ENCODE data around the gene ZNF292.

ZNF292 gene

DNA sequence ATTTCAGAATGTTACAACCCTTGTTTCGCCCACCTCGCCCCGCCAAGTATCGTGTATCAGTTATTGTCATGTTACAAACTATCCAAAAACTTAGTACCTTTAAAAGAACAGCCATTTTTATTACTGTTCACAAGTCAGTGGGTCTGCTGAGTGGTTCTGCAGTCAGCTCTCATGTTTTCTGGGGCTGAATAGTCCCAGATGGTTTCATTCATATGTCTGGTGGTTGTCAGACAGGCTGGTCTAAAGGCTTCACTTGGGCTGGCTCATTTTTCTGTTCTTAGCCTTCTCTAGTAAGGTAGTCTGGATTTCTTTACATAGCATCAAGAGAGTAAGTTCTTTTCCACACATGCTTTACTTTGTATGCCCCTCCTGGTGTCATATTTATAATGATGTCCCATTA lies 8.6 kb downstream of the ZNF292 start:
- H3K9ac ChIP-seq (ENCODE audit: low read length): no peak overlapping the region
- H3K36me3 ChIP-seq (ENCODE audit: control insufficient read depth, low read depth, low read length): no peaks in the 10 kb centered on the region
- no peak overlapping the region for H3K27ac ChIP-seq (ENCODE audit: low read length)
- H3K4me3 ChIP-seq (ENCODE audit: low read length): no peak overlapping the region
- no peaks in the 10 kb centered on the region for H3K27me3 ChIP-seq (ENCODE audit: control insufficient read depth, insufficient read depth, low read length)
- H3K4me1 ChIP-seq (ENCODE audit: control insufficient read depth, low read depth, low read length): peaks cover 21% of the 10 kb centered on the region
- H3K9me3 ChIP-seq (ENCODE audit: control insufficient read depth, low read depth, low read length): no peaks in the 10 kb centered on the region

DNA sequence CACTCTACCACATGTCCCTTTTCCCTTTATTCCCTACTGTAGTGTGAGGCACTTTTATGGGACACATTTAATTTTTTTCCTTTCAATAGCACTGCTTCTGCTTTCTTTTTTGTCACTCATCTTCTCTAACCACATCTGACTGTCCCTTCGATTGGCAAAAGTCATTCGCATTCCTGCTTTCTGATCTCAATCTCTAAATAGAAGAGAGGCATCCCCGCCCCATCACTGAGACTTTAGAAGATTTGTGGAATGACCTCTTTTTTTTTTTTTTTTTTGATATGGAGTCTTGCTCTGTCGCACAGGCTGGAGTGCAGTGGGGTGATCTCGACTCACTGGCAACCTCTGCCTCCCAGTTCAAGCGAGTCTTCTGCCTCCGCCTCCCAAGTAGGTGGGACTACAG lies 9.1 kb downstream of the ZNF292 start:
- H3K9me3 ChIP-seq (ENCODE audit: control insufficient read depth, low read depth, low read length): no peaks in the 10 kb centered on the region
- peaks cover 22% of the 10 kb centered on the region for H3K4me1 ChIP-seq (ENCODE audit: control insufficient read depth, low read depth, low read length)
- H3K27ac ChIP-seq (ENCODE audit: low read length): no peak overlapping the region
- H3K4me3 ChIP-seq (ENCODE audit: low read length): no peak overlapping the region
- no peaks in the 10 kb centered on the region for H3K27me3 ChIP-seq (ENCODE audit: control insufficient read depth, insufficient read depth, low read length)
- no peak overlapping the region for H3K9ac ChIP-seq (ENCODE audit: low read length)
- H3K36me3 ChIP-seq (ENCODE audit: control insufficient read depth, low read depth, low read length): no peaks in the 10 kb centered on the region

- H3K9ac ChIP-seq (ENCODE audit: low read length): no peak overlapping the region
- peaks cover 26% of the 10 kb centered on the region for H3K4me1 ChIP-seq (ENCODE audit: control insufficient read depth, low read depth, low read length)
- no peak overlapping the region for H3K27ac ChIP-seq (ENCODE audit: low read length)
- no peaks in the 10 kb centered on the region for H3K36me3 ChIP-seq (ENCODE audit: control insufficient read depth, low read depth, low read length)
- no peaks in the 10 kb centered on the region for H3K27me3 ChIP-seq (ENCODE audit: control insufficient read depth, insufficient read depth, low read length)
- no peaks in the 10 kb centered on the region for H3K9me3 ChIP-seq (ENCODE audit: control insufficient read depth, low read depth, low read length)
- H3K4me3 ChIP-seq (ENCODE audit: low read length): no peak overlapping the region
Measured at GRCh38 chr6:87165185-87165584, 9.8 kb downstream of the ZNF292 start.

DNA sequence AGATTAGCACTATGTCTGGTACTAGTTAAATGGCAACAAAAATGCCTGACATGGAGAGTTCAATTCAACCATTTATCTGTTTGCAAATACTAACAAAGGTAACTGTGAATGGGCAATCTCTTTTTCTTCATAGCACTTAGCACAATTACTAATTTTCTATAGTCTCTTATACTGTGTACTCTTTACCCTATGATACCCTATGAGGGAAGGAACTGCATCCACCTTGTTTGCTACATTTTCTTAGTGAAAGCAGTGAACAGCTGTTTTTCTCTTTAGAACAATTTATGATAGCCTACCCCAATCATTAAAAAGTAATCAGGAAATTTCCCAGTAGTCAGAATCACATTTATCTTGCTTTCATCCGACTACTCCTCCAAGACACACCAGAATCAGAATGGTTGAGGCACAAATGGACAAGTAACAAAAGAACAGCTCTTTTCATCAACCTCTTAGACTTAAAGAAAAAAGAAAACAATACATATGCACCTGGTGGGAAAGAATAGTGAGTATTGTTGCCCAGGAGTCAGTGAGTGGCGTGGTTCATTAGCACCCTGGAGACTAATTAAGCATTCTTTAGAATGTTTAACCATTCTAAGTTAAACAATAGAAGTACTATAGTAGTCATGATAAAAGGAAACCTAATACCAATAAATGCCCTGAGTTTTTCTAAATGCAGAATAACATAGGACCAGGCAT lies 16.7 kb downstream of the ZNF292 start:
- no peak overlapping the region for H3K9ac ChIP-seq (ENCODE audit: low read length)
- H3K27ac ChIP-seq (ENCODE audit: low read length): peak overlapping the region; percentile 22
- H3K27me3 ChIP-seq (ENCODE audit: control insufficient read depth, insufficient read depth, low read length): no peaks in the 10 kb centered on the region
- peak overlapping the region; percentile 5 for H3K4me3 ChIP-seq (ENCODE audit: low read length)
- H3K4me1 ChIP-seq (ENCODE audit: control insufficient read depth, low read depth, low read length): peaks cover 51% of the 10 kb centered on the region
- no peaks in the 10 kb centered on the region for H3K9me3 ChIP-seq (ENCODE audit: control insufficient read depth, low read depth, low read length)
- H3K36me3 ChIP-seq (ENCODE audit: control insufficient read depth, low read depth, low read length): no peaks in the 10 kb centered on the region

DNA sequence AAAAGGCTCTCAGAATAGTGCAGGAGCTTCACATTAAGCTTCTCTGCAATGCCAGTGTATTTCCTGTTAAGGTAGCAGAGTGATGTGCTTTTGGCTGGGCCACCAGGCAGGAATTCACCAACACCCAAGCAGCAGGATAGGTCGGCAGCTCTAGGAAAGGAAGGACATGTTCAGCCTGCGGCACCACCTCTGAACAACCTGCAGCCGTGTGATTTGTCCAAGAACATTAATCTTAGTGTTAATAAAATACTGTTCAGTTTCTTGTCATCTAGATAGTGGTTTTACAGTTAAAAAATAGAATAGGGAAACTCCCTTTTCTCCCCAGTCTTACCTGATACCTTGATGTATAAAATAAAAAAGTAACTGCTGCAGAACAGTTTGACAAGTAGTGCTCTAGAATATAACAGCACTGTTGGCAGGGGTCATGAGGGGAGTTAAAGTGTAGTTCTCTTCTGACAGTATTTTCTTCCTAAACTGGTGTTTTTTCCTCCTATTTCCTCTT lies 18.8 kb downstream of the ZNF292 start:
- Histone ChIP-seq H3K27me3 (ENCODE audit: control insufficient read depth, insufficient read depth, low read length) (no peaks in the 10 kb centered on the region), H3K4me3 (ENCODE audit: low read length) (no peak overlapping the region), H3K9ac (ENCODE audit: low read length) (no peak overlapping the region), H3K27ac (ENCODE audit: low read length) (no peak overlapping the region), H3K4me1 (ENCODE audit: control insufficient read depth, low read depth, low read length) (peaks cover 59% of the 10 kb centered on the region), H3K36me3 (ENCODE audit: control insufficient read depth, low read depth, low read length) (no peaks in the 10 kb centered on the region), H3K9me3 (ENCODE audit: control insufficient read depth, low read depth, low read length) (no peaks in the 10 kb centered on the region)

- Histone ChIP-seq H3K9ac (ENCODE audit: low read length) (no peak overlapping the region), H3K27ac (ENCODE audit: low read length) (no peak overlapping the region), H3K9me3 (ENCODE audit: control insufficient read depth, low read depth, low read length) (no peaks in the 10 kb centered on the region), H3K4me1 (ENCODE audit: control insufficient read depth, low read depth, low read length) (peaks cover 60% of the 10 kb centered on the region), H3K36me3 (ENCODE audit: control insufficient read depth, low read depth, low read length) (peaks cover 3% of the 10 kb centered on the region), H3K4me3 (ENCODE audit: low read length) (no peak overlapping the region), H3K27me3 (ENCODE audit: control insufficient read depth, insufficient read depth, low read length) (no peaks in the 10 kb centered on the region)
Measured at GRCh38 chr6:87176493-87176892, 21.1 kb downstream of the ZNF292 start.

- H3K9me3 ChIP-seq (ENCODE audit: control insufficient read depth, low read depth, low read length): no peaks in the 10 kb centered on the region
- H3K9ac ChIP-seq (ENCODE audit: low read length): no peak overlapping the region
- H3K27me3 ChIP-seq (ENCODE audit: control insufficient read depth, insufficient read depth, low read length): no peaks in the 10 kb centered on the region
- no peak overlapping the region for H3K4me3 ChIP-seq (ENCODE audit: low read length)
- H3K4me1 ChIP-seq (ENCODE audit: control insufficient read depth, low read depth, low read length): peaks cover 46% of the 10 kb centered on the region
- H3K27ac ChIP-seq (ENCODE audit: low read length): no peak overlapping the region
- H3K36me3 ChIP-seq (ENCODE audit: control insufficient read depth, low read depth, low read length): peaks cover 3% of the 10 kb centered on the region
Measured at GRCh38 chr6:87180105-87180728, 24.9 kb downstream of the ZNF292 start.

- H3K36me3 ChIP-seq (ENCODE audit: control insufficient read depth, low read depth, low read length): peaks cover 3% of the 10 kb centered on the region
- peaks cover 46% of the 10 kb centered on the region for H3K4me1 ChIP-seq (ENCODE audit: control insufficient read depth, low read depth, low read length)
- H3K9ac ChIP-seq (ENCODE audit: low read length): no peak overlapping the region
- no peaks in the 10 kb centered on the region for H3K9me3 ChIP-seq (ENCODE audit: control insufficient read depth, low read depth, low read length)
- H3K27me3 ChIP-seq (ENCODE audit: control insufficient read depth, insufficient read depth, low read length): no peaks in the 10 kb centered on the region
- no peak overlapping the region for H3K4me3 ChIP-seq (ENCODE audit: low read length)
- no peak overlapping the region for H3K27ac ChIP-seq (ENCODE audit: low read length)
Measured at GRCh38 chr6:87181903-87182302, 26.5 kb downstream of the ZNF292 start.

- Histone ChIP-seq H3K9ac (ENCODE audit: low read length) (peak overlapping the region; percentile 19), H3K27ac (ENCODE audit: low read length) (no peak overlapping the region), H3K4me1 (ENCODE audit: control insufficient read depth, low read depth, low read length) (peaks cover 45% of the 10 kb centered on the region), H3K9me3 (ENCODE audit: control insufficient read depth, low read depth, low read length) (no peaks in the 10 kb centered on the region), H3K27me3 (ENCODE audit: control insufficient read depth, insufficient read depth, low read length) (no peaks in the 10 kb centered on the region), H3K4me3 (ENCODE audit: low read length) (no peak overlapping the region), H3K36me3 (ENCODE audit: control insufficient read depth, low read depth, low read length) (peaks cover 3% of the 10 kb centered on the region)
Measured at GRCh38 chr6:87182321-87182720, 27.0 kb downstream of the ZNF292 start.

DNA sequence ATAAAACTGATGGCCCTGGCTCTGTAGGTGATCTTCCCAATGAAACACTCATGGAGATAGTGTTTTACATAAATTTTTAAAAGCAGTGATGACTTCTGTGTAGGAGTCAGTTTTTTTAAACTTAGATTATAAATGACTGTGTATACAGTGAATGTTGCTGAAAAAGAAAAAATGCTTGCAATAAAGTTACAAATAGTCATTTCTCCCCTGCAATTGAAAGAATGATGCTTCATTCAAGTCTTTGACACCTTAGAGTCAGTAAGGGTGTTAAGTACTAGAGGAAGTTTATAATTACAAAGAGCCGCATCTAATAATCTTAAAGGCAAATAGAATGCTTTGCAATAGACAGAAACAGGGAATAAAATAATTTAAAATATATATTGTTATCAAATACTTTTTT lies 27.6 kb downstream of the ZNF292 start:
- no peaks in the 10 kb centered on the region for H3K9me3 ChIP-seq (ENCODE audit: control insufficient read depth, low read depth, low read length)
- H3K4me3 ChIP-seq (ENCODE audit: low read length): no peak overlapping the region
- no peak overlapping the region for H3K27ac ChIP-seq (ENCODE audit: low read length)
- H3K36me3 ChIP-seq (ENCODE audit: control insufficient read depth, low read depth, low read length): peaks cover 3% of the 10 kb centered on the region
- peaks cover 39% of the 10 kb centered on the region for H3K4me1 ChIP-seq (ENCODE audit: control insufficient read depth, low read depth, low read length)
- H3K9ac ChIP-seq (ENCODE audit: low read length): no peak overlapping the region
- no peaks in the 10 kb centered on the region for H3K27me3 ChIP-seq (ENCODE audit: control insufficient read depth, insufficient read depth, low read length)

- Histone ChIP-seq H3K9me3 (ENCODE audit: control insufficient read depth, low read depth, low read length) (no peaks in the 10 kb centered on the region), H3K27ac (ENCODE audit: low read length) (no peak overlapping the region)
Measured at GRCh38 chr6:87183687-87184086, 28.3 kb downstream of the ZNF292 start.

GRCh38 chr6:87184762-87185250 lies 29.4 kb downstream of the ZNF292 start:
- peaks cover 3% of the 10 kb centered on the region for H3K36me3 ChIP-seq (ENCODE audit: control insufficient read depth, low read depth, low read length)

More at GRCh38 chr6:87183687-87184086, 28.3 kb downstream of the ZNF292 start:
- Histone ChIP-seq H3K36me3 (ENCODE audit: control insufficient read depth, low read depth, low read length) (peaks cover 3% of the 10 kb centered on the region), H3K4me1 (ENCODE audit: control insufficient read depth, low read depth, low read length) (peaks cover 32% of the 10 kb centered on the region), H3K27me3 (ENCODE audit: control insufficient read depth, insufficient read depth, low read length) (no peaks in the 10 kb centered on the region), H3K4me3 (ENCODE audit: low read length) (no peak overlapping the region), H3K9ac (ENCODE audit: low read length) (no peak overlapping the region)

More at GRCh38 chr6:87184762-87185250, 29.4 kb downstream of the ZNF292 start:
- Histone ChIP-seq H3K27me3 (ENCODE audit: control insufficient read depth, insufficient read depth, low read length) (no peaks in the 10 kb centered on the region), H3K4me3 (ENCODE audit: low read length) (no peak overlapping the region), H3K27ac (ENCODE audit: low read length) (no peak overlapping the region), H3K4me1 (ENCODE audit: control insufficient read depth, low read depth, low read length) (peaks cover 27% of the 10 kb centered on the region), H3K9me3 (ENCODE audit: control insufficient read depth, low read depth, low read length) (no peaks in the 10 kb centered on the region), H3K9ac (ENCODE audit: low read length) (no peak overlapping the region)

Measured in iPS-18a (cell line).